Mesendoderm (in vitro differentiated cells): ENCODE results near the gene TAS2R40.

Experiments
- DNase-seq: peaks from one replicate; pipeline ENCODE4 v3.0.0; 2013
- H2AK5ac ChIP-seq: 2 replicates; pipeline ENCODE4 v1.6.1; 2013; ENCODE audit warnings: low read length, inconsistent platforms
- H2BK120ac ChIP-seq: 2 replicates; pipeline ENCODE4 v1.6.1; 2013; ENCODE audit warnings: low read depth, mild to moderate bottlenecking, low read length, moderate library complexity, mixed read lengths
- H2BK15ac ChIP-seq: replicated peaks from 2 replicates; pipeline ENCODE4 v1.6.1; 2013; ENCODE audit warnings: low read depth, mild to moderate bottlenecking, moderate library complexity
- H2BK5ac ChIP-seq: 2 replicates; pipeline ENCODE4 v1.6.1; 2013; ENCODE audit warnings: low read length, inconsistent platforms
- H3K18ac ChIP-seq: 2 replicates; pipeline ENCODE4 v1.6.1; 2013; ENCODE audit warnings: mild to moderate bottlenecking, low read length, mixed read lengths
- H3K23ac ChIP-seq: one replicate; pipeline ENCODE4 v1.6.1; 2013; ENCODE audit warnings: low read length
- H3K27ac ChIP-seq: 2 replicates; pipeline ENCODE4 v1.5.1; 2013; ENCODE audit warnings: low read depth, mild to moderate bottlenecking, inconsistent platforms, low read length, moderate library complexity
- H3K27me3 ChIP-seq: 2 replicates; pipeline ENCODE4 v1.6.1; 2013; ENCODE audit warnings: low read length, control low read depth, mild to moderate bottlenecking, inconsistent platforms; ENCODE audit not compliant: insufficient read depth, poor library complexity
- H3K36me3 ChIP-seq: 2 replicates; pipeline ENCODE4 v1.6.1; 2013; ENCODE audit warnings: low read length, inconsistent platforms; ENCODE audit not compliant: control insufficient read depth, insufficient read depth
- H3K4ac ChIP-seq: one replicate; pipeline ENCODE4 v1.6.1; 2013; ENCODE audit warnings: low read depth, mild to moderate bottlenecking, low read length, moderate library complexity
- H3K4me1 ChIP-seq: 2 replicates; pipeline ENCODE4 v1.6.1; 2013; ENCODE audit warnings: low read depth, low read length, inconsistent platforms; ENCODE audit not compliant: control insufficient read depth
- H3K4me2 ChIP-seq: 2 replicates; pipeline ENCODE4 v1.6.1; 2013; ENCODE audit warnings: low read length
- H3K4me3 ChIP-seq: 2 replicates; pipeline ENCODE4 v1.5.1; 2013; ENCODE audit warnings: mild to moderate bottlenecking, low read length
- H3K56ac ChIP-seq: one replicate; pipeline ENCODE4 v1.6.1; 2013; ENCODE audit warnings: low read length
- H3K79me1 ChIP-seq: 2 replicates; pipeline ENCODE4 v1.6.1; 2013; ENCODE audit warnings: low read length, inconsistent platforms
- H3K79me2 ChIP-seq: 2 replicates; pipeline ENCODE4 v1.6.1; 2013; ENCODE audit warnings: mild to moderate bottlenecking, low read length; ENCODE audit not compliant: control insufficient read depth, insufficient read depth
- H3K9ac ChIP-seq: 2 replicates; pipeline ENCODE4 v1.6.1; 2013; ENCODE audit warnings: low read length, inconsistent platforms
- H4K5ac ChIP-seq: one replicate; pipeline ENCODE4 v1.6.1; 2013; ENCODE audit warnings: low read length
- H4K8ac ChIP-seq: one replicate; pipeline ENCODE4 v1.6.1; 2013; ENCODE audit warnings: low read depth, mild to moderate bottlenecking, control low read depth, low read length, moderate library complexity
- WGBS: extraction: QIAGEN DNeasy Blood & Tissue Kit; methylation state at CpG from one replicate; pipeline ENCODE4 v1.1.7; 2013; ENCODE audit warnings: low lambda C conversion rate, missing lambda C conversion rate; ENCODE audit not compliant: insufficient coverage; ENCODE audit errors: extremely low coverage; 5-methylcytosine and 5-hydroxymethylcytosine counted together

The TAS2R40 gene

DNA sequence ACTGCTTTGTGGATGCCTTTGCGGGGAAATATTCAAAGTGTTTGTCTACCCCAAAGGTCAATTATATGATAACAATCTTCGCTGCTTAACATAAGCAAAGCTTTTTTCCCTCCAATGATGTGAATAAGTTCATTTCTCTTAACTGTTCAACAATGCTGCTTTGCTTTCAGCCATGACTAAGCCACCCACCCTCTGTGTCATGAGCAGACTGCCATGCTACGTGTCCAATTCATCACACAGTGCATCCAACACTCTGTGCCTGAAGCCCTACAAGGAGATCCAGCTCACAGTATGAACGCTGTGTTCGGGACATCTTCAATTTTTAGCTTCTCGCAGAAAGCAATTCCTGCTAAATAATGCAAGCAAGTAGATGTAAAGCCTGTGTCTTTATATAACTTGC lies 5.7 kb upstream of the TAS2R40 start:
- Histone ChIP-seq H3K4me2 (no peak overlapping the region), H3K27me3 (no peaks in the 10 kb centered on the region), H2BK15ac (no peak overlapping the region), H3K56ac (no peak overlapping the region), H3K18ac (no peak overlapping the region), H3K79me1 (no peaks in the 10 kb centered on the region), H4K8ac (no peak overlapping the region), H3K4ac (no peak overlapping the region), H3K23ac (no peak overlapping the region), H3K27ac (no peak overlapping the region), H2AK5ac (no peak overlapping the region), H3K79me2 (no peaks in the 10 kb centered on the region), H2BK120ac (no peak overlapping the region), H3K4me3 (no peak overlapping the region), H2BK5ac (no peak overlapping the region), H3K9ac (no peak overlapping the region), H3K4me1 (no peaks in the 10 kb centered on the region), H3K36me3 (no peaks in the 10 kb centered on the region), H4K5ac (no peak overlapping the region)
- no peak for DNase-seq
- WGBS, result no CpG with 5 or more reads among the region's 6 CpGs

DNA sequence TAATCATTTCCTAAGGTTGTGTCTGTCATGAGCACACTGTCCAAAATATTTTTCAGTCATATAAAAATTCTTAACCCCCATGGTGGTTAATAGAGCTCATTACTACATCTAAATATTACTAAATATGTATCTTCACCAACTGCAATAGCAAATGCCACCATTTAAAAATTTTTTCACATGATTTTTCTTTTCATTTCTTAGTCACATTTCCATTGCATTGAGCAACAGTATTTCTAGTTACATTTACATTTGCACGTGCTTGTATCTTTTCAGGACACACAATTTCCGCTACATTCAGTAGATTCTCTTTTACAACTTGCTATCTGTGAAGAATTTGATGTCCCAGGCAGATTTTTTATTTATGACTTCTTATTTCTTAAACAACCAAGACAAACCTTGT lies 5.2 kb upstream of the TAS2R40 start:
- no peak overlapping the region for H3K4me2 ChIP-seq
- H2BK5ac ChIP-seq, result no peak overlapping the region
- H4K8ac ChIP-seq, result no peak overlapping the region
- H3K27me3 ChIP-seq, result no peaks in the 10 kb centered on the region
- no CpG with 5 or more reads among the region's 2 CpGs for WGBS
- no peak overlapping the region for H3K18ac ChIP-seq
- H3K4ac ChIP-seq, result no peak overlapping the region
- DNase-seq, result no peak
- H4K5ac ChIP-seq, result no peak overlapping the region
- no peak overlapping the region for H2BK120ac ChIP-seq
- no peaks in the 10 kb centered on the region for H3K79me2 ChIP-seq
- H2BK15ac ChIP-seq, result no peak overlapping the region
- H3K23ac ChIP-seq, result no peak overlapping the region
- no peak overlapping the region for H3K27ac ChIP-seq
- H3K79me1 ChIP-seq, result no peaks in the 10 kb centered on the region
- no peak overlapping the region for H3K4me3 ChIP-seq
- H3K4me1 ChIP-seq, result no peaks in the 10 kb centered on the region
- H3K9ac ChIP-seq, result no peak overlapping the region
- no peak overlapping the region for H3K56ac ChIP-seq
- no peak overlapping the region for H2AK5ac ChIP-seq
- no peaks in the 10 kb centered on the region for H3K36me3 ChIP-seq

GRCh38 chr7:143217806-143218205 lies 4.0 kb upstream of the TAS2R40 start:
- Histone ChIP-seq H3K4me2 (no peak overlapping the region), H4K8ac (no peak overlapping the region), H3K4ac (no peak overlapping the region), H3K23ac (no peak overlapping the region), H2BK5ac (no peak overlapping the region), H3K79me1 (no peaks in the 10 kb centered on the region), H2BK120ac (no peak overlapping the region), H3K56ac (no peak overlapping the region), H3K4me3 (no peak overlapping the region), H3K4me1 (no peaks in the 10 kb centered on the region), H4K5ac (no peak overlapping the region), H3K36me3 (no peaks in the 10 kb centered on the region), H2AK5ac (no peak overlapping the region), H3K27me3 (no peaks in the 10 kb centered on the region), H3K27ac (no peak overlapping the region), H3K18ac (no peak overlapping the region), H3K79me2 (no peaks in the 10 kb centered on the region), H3K9ac (no peak overlapping the region), H2BK15ac (no peak overlapping the region)
- no peak for DNase-seq
- no CpG with 5 or more reads among the region's 2 CpGs for WGBS

GRCh38 chr7:143221286-143221685 lies 551 bp upstream of the TAS2R40 start:
- no peak for DNase-seq
- Histone ChIP-seq H3K4me3 (no peak overlapping the region), H3K27me3 (no peaks in the 10 kb centered on the region)

GRCh38 chr7:143222782-143223181 lies 945 bp downstream of the TAS2R40 start:
- no peak overlapping the region for H2BK15ac ChIP-seq
- H2AK5ac ChIP-seq, result no peak overlapping the region
- H3K4me1 ChIP-seq, result no peaks in the 10 kb centered on the region
- H3K9ac ChIP-seq, result no peak overlapping the region
- WGBS, result no CpG with 5 or more reads among the region's 7 CpGs
- H3K79me1 ChIP-seq, result no peaks in the 10 kb centered on the region
- H3K23ac ChIP-seq, result no peak overlapping the region
- H4K5ac ChIP-seq, result no peak overlapping the region
- H3K27me3 ChIP-seq, result no peaks in the 10 kb centered on the region
- no peaks in the 10 kb centered on the region for H3K36me3 ChIP-seq
- H3K27ac ChIP-seq, result no peak overlapping the region
- no peak overlapping the region for H2BK5ac ChIP-seq
- H4K8ac ChIP-seq, result no peak overlapping the region
- H3K4me2 ChIP-seq, result no peak overlapping the region
- no peak overlapping the region for H3K56ac ChIP-seq
- no peaks in the 10 kb centered on the region for H3K79me2 ChIP-seq
- no peak overlapping the region for H3K4ac ChIP-seq
- no peak for DNase-seq
- no peak overlapping the region for H3K18ac ChIP-seq
- H2BK120ac ChIP-seq, result no peak overlapping the region
- H3K4me3 ChIP-seq, result no peak overlapping the region

More at GRCh38 chr7:143221286-143221685, 551 bp upstream of the TAS2R40 start:
- H3K27ac ChIP-seq, result no peak overlapping the region
- H4K8ac ChIP-seq, result no peak overlapping the region
- no peak overlapping the region for H4K5ac ChIP-seq
- H2AK5ac ChIP-seq, result no peak overlapping the region
- no peak overlapping the region for H3K9ac ChIP-seq
- no peaks in the 10 kb centered on the region for H3K79me1 ChIP-seq
- no CpG with 5 or more reads among the region's 2 CpGs for WGBS
- no peak overlapping the region for H2BK5ac ChIP-seq
- no peaks in the 10 kb centered on the region for H3K4me1 ChIP-seq
- no peak overlapping the region for H3K56ac ChIP-seq
- no peak overlapping the region for H3K4me2 ChIP-seq
- no peak overlapping the region for H2BK15ac ChIP-seq
- no peak overlapping the region for H3K18ac ChIP-seq
- no peaks in the 10 kb centered on the region for H3K79me2 ChIP-seq
- H3K23ac ChIP-seq, result no peak overlapping the region
- no peak overlapping the region for H3K4ac ChIP-seq
- no peaks in the 10 kb centered on the region for H3K36me3 ChIP-seq
- no peak overlapping the region for H2BK120ac ChIP-seq

DNA sequence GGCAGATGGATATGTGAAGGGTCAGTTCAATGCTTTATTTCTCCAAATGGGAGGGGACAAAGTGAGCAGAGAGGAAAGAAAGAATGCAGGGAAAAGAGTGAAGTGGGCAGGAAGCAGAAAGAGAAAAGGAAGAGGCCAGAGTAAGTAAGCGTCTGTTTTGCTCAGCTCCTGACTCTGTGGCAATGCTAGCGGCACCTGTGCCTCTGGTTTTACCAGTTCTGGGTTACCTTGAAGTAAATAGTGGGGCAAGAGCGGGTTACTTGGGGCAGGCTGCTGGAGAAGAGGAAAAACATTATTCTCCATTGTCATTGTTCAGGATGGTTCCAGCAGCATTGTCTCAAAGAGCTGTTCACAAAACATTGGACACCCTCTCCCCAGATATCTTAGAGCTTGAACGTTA lies 1.9 kb downstream of the TAS2R40 start:
- no peak overlapping the region for H3K4me3 ChIP-seq
- H4K5ac ChIP-seq, result no peak overlapping the region
- H3K27ac ChIP-seq, result no peak overlapping the region
- H2AK5ac ChIP-seq, result no peak overlapping the region
- no peaks in the 10 kb centered on the region for H3K79me2 ChIP-seq
- no peak overlapping the region for H3K23ac ChIP-seq
- H3K56ac ChIP-seq, result no peak overlapping the region
- H3K9ac ChIP-seq, result no peak overlapping the region
- no peak overlapping the region for H4K8ac ChIP-seq
- WGBS, result no CpG with 5 or more reads among the region's 4 CpGs
- no peak overlapping the region for H2BK15ac ChIP-seq
- DNase-seq, result no peak
- H3K4me2 ChIP-seq, result no peak overlapping the region
- H2BK120ac ChIP-seq, result no peak overlapping the region
- H2BK5ac ChIP-seq, result no peak overlapping the region
- no peaks in the 10 kb centered on the region for H3K4me1 ChIP-seq
- no peak overlapping the region for H3K4ac ChIP-seq
- H3K36me3 ChIP-seq, result no peaks in the 10 kb centered on the region
- H3K79me1 ChIP-seq, result no peaks in the 10 kb centered on the region
- no peak overlapping the region for H3K18ac ChIP-seq
- H3K27me3 ChIP-seq, result no peaks in the 10 kb centered on the region
